GM12875 (cell line): ENCODE measurements around the gene TXNDC5.

ENCODE experiments used
- H3K4me3 ChIP-seq: one replicate; pipeline ENCODE4 v1.5.1; 2011; ENCODE audit warnings: low read depth, low read length, control low read depth
- TF ChIP-seq, protein P1 (sequence below): IDR thresholded peaks from 2 replicates; pipeline ENCODE4 v1.5.1; 2011; ENCODE audit warnings: low read depth, mild to moderate bottlenecking, control low read depth, inconsistent platforms, low read length, moderate library complexity, borderline replicate concordance; ENCODE audit not compliant: insufficient read depth

The TXNDC5 gene

DNA sequence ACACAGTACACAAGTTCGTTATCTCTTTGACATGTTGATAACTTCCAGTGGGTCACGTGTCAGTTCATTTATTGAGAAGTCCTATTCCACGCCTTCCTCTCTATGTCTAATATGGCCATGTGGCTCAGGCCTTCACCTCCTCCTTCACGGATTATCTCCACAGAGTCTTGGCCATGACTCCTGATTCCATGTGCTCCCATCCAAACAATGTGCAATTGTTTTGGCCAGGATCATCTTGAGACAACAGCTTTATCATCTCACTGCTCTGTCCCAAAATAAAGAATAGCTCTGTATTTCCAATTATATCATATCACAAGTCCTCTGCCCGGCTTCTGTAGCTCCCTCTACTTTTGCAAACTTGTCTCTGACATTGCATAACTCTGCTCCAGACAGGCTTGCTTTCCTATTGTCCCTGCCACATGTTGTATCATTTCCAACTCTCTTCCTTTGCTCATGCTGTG lies 11.1 kb upstream of the TXNDC5 start:
- H3K4me3 ChIP-seq = no peak overlapping the region
- TF ChIP-seq, protein P1, sequence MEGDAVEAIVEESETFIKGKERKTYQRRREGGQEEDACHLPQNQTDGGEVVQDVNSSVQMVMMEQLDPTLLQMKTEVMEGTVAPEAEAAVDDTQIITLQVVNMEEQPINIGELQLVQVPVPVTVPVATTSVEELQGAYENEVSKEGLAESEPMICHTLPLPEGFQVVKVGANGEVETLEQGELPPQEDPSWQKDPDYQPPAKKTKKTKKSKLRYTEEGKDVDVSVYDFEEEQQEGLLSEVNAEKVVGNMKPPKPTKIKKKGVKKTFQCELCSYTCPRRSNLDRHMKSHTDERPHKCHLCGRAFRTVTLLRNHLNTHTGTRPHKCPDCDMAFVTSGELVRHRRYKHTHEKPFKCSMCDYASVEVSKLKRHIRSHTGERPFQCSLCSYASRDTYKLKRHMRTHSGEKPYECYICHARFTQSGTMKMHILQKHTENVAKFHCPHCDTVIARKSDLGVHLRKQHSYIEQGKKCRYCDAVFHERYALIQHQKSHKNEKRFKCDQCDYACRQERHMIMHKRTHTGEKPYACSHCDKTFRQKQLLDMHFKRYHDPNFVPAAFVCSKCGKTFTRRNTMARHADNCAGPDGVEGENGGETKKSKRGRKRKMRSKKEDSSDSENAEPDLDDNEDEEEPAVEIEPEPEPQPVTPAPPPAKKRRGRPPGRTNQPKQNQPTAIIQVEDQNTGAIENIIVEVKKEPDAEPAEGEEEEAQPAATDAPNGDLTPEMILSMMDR = no peak

DNA sequence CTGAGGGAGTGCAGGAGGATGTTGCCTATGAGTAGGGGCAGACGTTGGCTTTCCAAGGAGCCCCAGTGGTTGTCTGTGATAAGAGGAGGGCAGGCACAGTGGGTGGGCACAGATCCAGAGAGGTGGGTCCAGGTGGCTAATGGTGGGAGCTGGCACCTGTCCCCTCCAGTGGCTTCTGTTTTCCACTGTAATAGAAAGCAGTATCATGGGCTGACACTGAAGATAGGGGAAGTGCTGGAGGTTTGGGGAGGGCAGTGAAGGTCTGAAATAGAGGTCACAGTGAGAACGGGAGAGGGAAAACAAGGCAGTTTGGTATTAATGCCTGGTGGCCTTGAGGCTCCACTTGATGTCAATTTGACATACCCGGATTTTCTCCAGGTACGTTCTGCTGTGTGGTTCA lies 10.5 kb upstream of the TXNDC5 start:
- H3K4me3 ChIP-seq = no peak overlapping the region
- TF ChIP-seq, protein P1 = no peak

DNA sequence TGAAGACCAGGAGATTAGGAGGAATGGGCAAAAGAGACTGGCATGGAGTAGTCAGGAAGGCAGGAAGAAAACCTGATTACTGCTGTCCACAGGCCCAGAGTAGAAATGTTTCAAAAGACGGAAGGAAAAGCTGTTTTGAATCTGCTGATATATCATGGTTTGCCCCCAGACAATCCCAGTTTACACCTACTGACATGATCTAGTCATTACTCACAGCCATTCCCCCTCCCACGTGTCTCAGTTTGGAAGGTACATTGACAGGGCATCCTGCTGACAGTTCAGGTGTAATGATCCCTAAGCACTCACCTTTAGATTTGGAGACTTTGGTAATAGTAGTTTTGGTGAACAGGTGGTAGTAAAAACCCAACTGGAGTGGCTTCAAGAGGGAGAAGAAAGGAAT lies 9.8 kb upstream of the TXNDC5 start:
- TF ChIP-seq, protein P1 = no peak
- H3K4me3 ChIP-seq = no peak overlapping the region

DNA sequence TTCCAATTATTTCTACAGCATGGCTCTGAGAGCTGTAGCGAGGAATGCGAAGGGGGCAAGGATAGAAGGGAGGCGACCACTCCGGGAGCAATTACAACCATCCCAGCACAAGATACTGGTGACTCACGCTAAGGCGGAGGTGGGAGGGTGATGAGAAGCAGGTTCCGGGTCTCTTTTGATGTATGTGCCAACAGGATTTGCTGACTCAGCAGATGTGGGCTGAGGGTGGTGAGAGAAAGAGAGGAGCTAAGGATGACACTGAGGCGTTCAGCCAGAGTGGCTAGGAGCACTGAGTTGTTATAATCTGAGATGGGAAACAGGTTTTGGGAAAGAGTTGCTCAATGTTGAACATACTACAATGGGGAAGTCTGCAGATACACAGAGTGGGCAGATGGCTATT lies 9.3 kb upstream of the TXNDC5 start:
- TF ChIP-seq, protein P1 = no peak
- no peak overlapping the region for H3K4me3 ChIP-seq

DNA sequence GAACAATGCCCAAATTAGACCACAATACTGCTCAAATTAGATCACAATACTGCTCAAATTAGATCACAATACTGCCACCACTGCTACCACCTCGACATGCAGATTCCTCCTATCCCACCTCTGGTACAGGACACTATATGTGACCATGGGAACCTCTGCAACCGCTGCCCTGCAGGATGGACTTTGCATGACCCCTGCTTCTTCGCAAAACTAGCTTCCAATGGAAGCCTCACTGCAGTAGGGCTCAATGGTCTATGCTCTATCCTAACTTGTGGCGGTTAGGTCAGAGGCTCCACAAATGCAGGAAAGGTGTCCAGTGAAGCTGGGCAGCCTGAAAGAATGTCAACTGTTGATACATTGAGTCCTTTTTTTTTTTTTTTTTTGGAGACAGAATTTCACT lies 7.8 kb upstream of the TXNDC5 start:
- no peak overlapping the region for H3K4me3 ChIP-seq
- TF ChIP-seq, protein P1 = no peak

DNA sequence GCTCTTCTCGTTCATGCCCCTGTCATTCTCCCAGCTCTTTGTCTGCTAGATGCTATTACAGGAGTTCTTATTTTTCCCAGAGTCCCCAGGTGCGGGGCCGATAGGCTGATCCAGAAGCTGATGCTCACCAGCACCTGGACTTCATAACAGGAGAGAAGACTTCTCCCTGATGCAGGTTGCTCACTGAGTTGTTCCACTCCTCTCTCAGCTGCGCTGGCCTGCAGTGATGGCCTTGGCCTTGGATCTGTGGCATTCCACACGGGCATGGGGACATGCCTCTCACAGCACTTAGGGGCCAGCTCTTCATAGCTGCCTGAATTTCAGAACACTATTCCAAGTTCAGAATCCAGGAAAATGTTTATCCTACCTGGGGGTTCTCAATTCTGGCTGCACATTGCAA lies 7.1 kb upstream of the TXNDC5 start:
- no peak overlapping the region for H3K4me3 ChIP-seq
- TF ChIP-seq, protein P1 = no peak

DNA sequence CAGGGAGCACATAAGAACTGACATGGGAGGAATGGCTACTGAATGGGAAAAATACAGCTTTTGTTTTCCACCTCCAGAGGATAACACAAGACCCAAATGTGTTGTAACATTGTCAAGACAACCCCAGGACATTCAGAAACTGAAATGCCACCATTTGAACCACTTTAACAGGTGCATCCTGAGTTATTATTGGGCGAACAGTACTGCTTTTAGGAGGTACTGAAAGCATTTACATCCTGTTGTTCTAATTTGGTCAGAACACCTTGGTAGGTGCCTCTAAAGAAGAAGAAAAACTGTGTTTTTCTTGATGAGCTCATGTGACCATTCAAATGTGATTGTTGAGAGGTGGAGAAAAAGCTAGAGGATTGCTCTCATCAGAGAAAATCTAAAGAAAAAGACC lies 6.4 kb upstream of the TXNDC5 start:
- TF ChIP-seq, protein P1 = no peak
- H3K4me3 ChIP-seq = no peak overlapping the region
